IMR-90 (cell line): ENCODE data around the gene MYH7B. TPM values are rescaled to one million over a fixed set of nuclear protein-coding genes. Genes with fewer than 3 reads are reported as not detected.

Source experiments
- ATAC-seq: fragments of 200-7000 bp; cut with Tn5 transposase; 2 replicates; pipeline ENCODE4 v1.9.1; 2020; ENCODE audit warnings: low read depth, mild to moderate bottlenecking, moderate library complexity
- BruUV-seq: library from RNA; stranded (reverse); fragments of 400-500 nt; replicated peaks from 2 replicates; lab custom pipeline; 2021; lab: Mats Ljungman, UMichigan
- CTCF ChIA-PET: fragments of 300-600 bp; formaldehyde crosslinking; extraction: SDS; loops from one replicate; lab custom pipeline; 2021; ENCODE audit warnings: antibody characterized with exemption; lab: Yijun Ruan, JAX
- POLR2A ChIA-PET: fragments of 300-600 bp; sonication (Branson Sonifier 250); formaldehyde crosslinking; loops from one replicate; lab custom pipeline; 2022; ENCODE audit warnings: antibody characterized with exemption; ENCODE audit not compliant: unreplicated experiment; lab: Charles Lee
- DNase-seq: peaks from one replicate; pipeline ENCODE4 v3.0.0; 2013
- H2AFZ ChIP-seq: replicated peaks from 2 replicates; pipeline ENCODE3; 2013; ENCODE audit warnings: low read length, mild to moderate bottlenecking; ENCODE audit not compliant: poor library complexity
- H2AK5ac ChIP-seq: 2 replicates; pipeline ENCODE4 v1.6.1; 2013; ENCODE audit warnings: low read depth, low read length, inconsistent platforms
- H2AK9ac ChIP-seq: replicated peaks from 2 replicates; pipeline ENCODE3; 2013; ENCODE audit warnings: mild to moderate bottlenecking, low read depth, low read length, moderate library complexity; ENCODE audit not compliant: poor library complexity
- H2BK120ac ChIP-seq: 2 replicates; pipeline ENCODE4 v1.6.1; 2013; ENCODE audit warnings: low read depth, low read length, inconsistent platforms
- H2BK15ac ChIP-seq: 3 replicates; pipeline ENCODE4 v1.6.1; 2013; ENCODE audit warnings: low read depth, low read length, inconsistent platforms
- H2BK20ac ChIP-seq: 2 replicates; pipeline ENCODE4 v1.6.1; 2013; ENCODE audit warnings: low read depth, mild to moderate bottlenecking, inconsistent platforms, low read length, moderate library complexity
- H2BK5ac ChIP-seq: 2 replicates; pipeline ENCODE4 v1.6.1; 2013; ENCODE audit warnings: mild to moderate bottlenecking, low read depth, low read length, inconsistent platforms; ENCODE audit not compliant: poor library complexity, severe bottlenecking
- H3K14ac ChIP-seq: replicated peaks from 2 replicates; pipeline ENCODE4 v1.6.1; 2013; ENCODE audit warnings: low read depth, low read length, inconsistent platforms
- H3K18ac ChIP-seq: 2 replicates; pipeline ENCODE4 v1.6.1; 2013; ENCODE audit warnings: low read depth, low read length, control low read depth
- H3K23ac ChIP-seq: 2 replicates; pipeline ENCODE4 v1.6.1; 2013; ENCODE audit warnings: low read depth, low read length, inconsistent platforms
- H3K27ac ChIP-seq: 2 replicates; pipeline ENCODE4 v1.5.1; 2013; ENCODE audit warnings: mild to moderate bottlenecking, control low read depth, low read length; ENCODE audit not compliant: insufficient read depth
- H3K27me3 ChIP-seq: 2 replicates; pipeline ENCODE4 v1.6.1; 2013; ENCODE audit warnings: low read length; ENCODE audit not compliant: control insufficient read depth, insufficient read depth
- H3K36me3 ChIP-seq: 2 replicates; pipeline ENCODE4 v1.6.1; 2013; ENCODE audit warnings: low read length, mixed read lengths; ENCODE audit not compliant: control insufficient read depth, insufficient read depth
- H3K4ac ChIP-seq: 2 replicates; pipeline ENCODE4 v1.6.1; 2013; ENCODE audit warnings: low read depth, low read length, inconsistent platforms
- H3K4me1 ChIP-seq: 2 replicates; pipeline ENCODE4 v1.6.1; 2013; ENCODE audit warnings: low read length, mixed read lengths; ENCODE audit not compliant: control insufficient read depth, insufficient read depth
- H3K4me2 ChIP-seq: 2 replicates; pipeline ENCODE4 v1.6.1; 2013; ENCODE audit warnings: low read depth, mild to moderate bottlenecking, control low read depth, low read length, moderate library complexity
- H3K4me3 ChIP-seq: 2 replicates; pipeline ENCODE4 v1.5.1; 2013; ENCODE audit warnings: low read depth, mild to moderate bottlenecking, control low read depth, low read length, moderate library complexity; ENCODE audit not compliant: insufficient read depth
- H3K56ac ChIP-seq: 2 replicates; pipeline ENCODE4 v1.6.1; 2013; ENCODE audit warnings: low read length, inconsistent platforms; ENCODE audit not compliant: insufficient read depth; ENCODE audit errors: extremely low read depth
- H3K79me1 ChIP-seq, 2 experiments: 2 replicates each; pipeline ENCODE4 v1.6.1; 2013; ENCODE audit warnings: low read length in 2 of 2, inconsistent platforms in 1 of 2, low read depth in 1 of 2
- H3K9ac ChIP-seq: 2 replicates; pipeline ENCODE4 v1.6.1; 2013; ENCODE audit warnings: low read depth, low read length, control low read depth
- H3K9me1 ChIP-seq: 2 replicates; pipeline ENCODE4 v1.6.1; 2013; ENCODE audit warnings: low read length, inconsistent platforms; ENCODE audit not compliant: insufficient read depth
- H3K9me3 ChIP-seq: 2 replicates; pipeline ENCODE4 v1.6.1; 2013; ENCODE audit warnings: low read length; ENCODE audit not compliant: control insufficient read depth, insufficient read depth
- H4K20me1 ChIP-seq: 2 replicates; pipeline ENCODE4 v1.6.1; 2013; ENCODE audit warnings: low read length, inconsistent platforms; ENCODE audit not compliant: insufficient read depth
- H4K5ac ChIP-seq: 2 replicates; pipeline ENCODE4 v1.6.1; 2013; ENCODE audit warnings: mild to moderate bottlenecking, low read depth, low read length, control low read depth
- H4K8ac ChIP-seq, 2 experiments: 2 replicates each; pipeline ENCODE4 v1.6.1; 2013; ENCODE audit warnings: low read depth in 2 of 2, low read length in 2 of 2, control low read depth in 1 of 2, inconsistent platforms in 1 of 2
- H4K91ac ChIP-seq: 2 replicates; pipeline ENCODE4 v1.6.1; 2013; ENCODE audit warnings: low read depth, low read length, inconsistent platforms; ENCODE audit not compliant: insufficient read depth
- BHLHE40 ChIP-seq: fragments of 150-350 bp; IDR thresholded peaks from 2 replicates; pipeline ENCODE4 v1.6.1; 2016; ENCODE audit warnings: mild to moderate bottlenecking, low read depth, low read length
- CEBPB ChIP-seq: IDR thresholded peaks from 2 replicates; pipeline ENCODE4 v1.6.1; 2012; ENCODE audit warnings: low read depth, low read length, improper control_type of control experiment
- CHD1 ChIP-seq: IDR thresholded peaks from 2 replicates; pipeline ENCODE4 v1.6.1; 2012; ENCODE audit warnings: low read depth, low read length, improper control_type of control experiment
- FOS ChIP-seq: fragments of 150-350 bp; IDR thresholded peaks from 2 replicates; pipeline ENCODE4 v1.6.1; 2016; ENCODE audit warnings: low read depth, low read length
- MAFK ChIP-seq: IDR thresholded peaks from 2 replicates; pipeline ENCODE4 v1.6.1; 2012; ENCODE audit warnings: low read depth, low read length, improper control_type of control experiment
- MAZ ChIP-seq: IDR thresholded peaks from 2 replicates; pipeline ENCODE4 v1.6.1; 2012; ENCODE audit warnings: low read depth, mild to moderate bottlenecking, low read length, improper control_type of control experiment, moderate library complexity, borderline replicate concordance
- MXI1 ChIP-seq: IDR thresholded peaks from 2 replicates; pipeline ENCODE4 v1.6.1; 2012; ENCODE audit warnings: low read depth, mild to moderate bottlenecking, low read length, moderate library complexity, borderline replicate concordance
- NFE2L2 ChIP-seq: fragments of 150-350 bp; IDR thresholded peaks from 2 replicates; pipeline ENCODE4 v1.6.1; 2016; ENCODE audit warnings: low read depth, mild to moderate bottlenecking, low read length
- POLR2A ChIP-seq: IDR thresholded peaks from 2 replicates; pipeline ENCODE4 v1.6.1; 2012; ENCODE audit warnings: mild to moderate bottlenecking, low read depth, low read length
- RAD21 ChIP-seq: IDR thresholded peaks from 2 replicates; pipeline ENCODE4 v1.6.1; 2012; ENCODE audit warnings: low read length, improper control_type of control experiment
- RCOR1 ChIP-seq: IDR thresholded peaks from 2 replicates; pipeline ENCODE4 v1.6.1; 2012; ENCODE audit warnings: mild to moderate bottlenecking, low read length, improper control_type of control experiment; ENCODE audit not compliant: insufficient replicate concordance
- RFX5 ChIP-seq: IDR thresholded peaks from 2 replicates; pipeline ENCODE4 v1.8.0; 2012; ENCODE audit warnings: low read depth, mild to moderate bottlenecking, low read length, moderate library complexity
- SMC3 ChIP-seq: fragments of 150-350 bp; IDR thresholded peaks from 2 replicates; pipeline ENCODE4 v1.6.1; 2016; ENCODE audit warnings: low read depth, mild to moderate bottlenecking, antibody characterized with exemption, low read length, moderate library complexity
- WGBS, 2 experiments: methylation state at CpG; one replicate each; pipeline versions ENCODE4 v1.1.5 to v1.1.7; 2013; ENCODE audit warnings: missing lambda C conversion rate in 2 of 2; ENCODE audit not compliant: insufficient read length in 1 of 2; ENCODE audit errors: extremely low coverage in 2 of 2; 5-methylcytosine and 5-hydroxymethylcytosine counted together
- dilution Hi-C: fragments of 300-500 bp; cut with HindIII; formaldehyde crosslinking; loops from one replicate; pipeline ENCODE4 v1.14.3; 2018; ENCODE audit warnings: low sequenced_read_pairs; ENCODE audit not compliant: unreplicated experiment
- in situ Hi-C: fragments of 300-500 bp; cut with MboI; formaldehyde crosslinking; loops from 3 replicates; pipeline ENCODE4 v1.14.3; 2019; ENCODE audit warnings: low sequenced_read_pairs, inconsistent platforms, mixed read lengths
- intact Hi-C: fragments of 100-400 bp; cut with micrococcal nuclease; formaldehyde crosslinking; loops from 2 replicates; pipeline ENCODE4 v1.10.0; 2022
- polyA plus RNA-seq, 3 experiments: library from polyadenylated mRNA; depleted of rRNA; stranded (reverse); fragments of >200 nt; gene quantifications; 2 replicates each; pipeline ENCODE4 v1.2.3, GENCODE V29; 2012; ENCODE audit warnings: low replicate concordance in 1 of 3
- total RNA-seq: library from RNA; depleted of rRNA; stranded (reverse); fragments of >200 nt; gene quantifications from 2 replicates; pipeline ENCODE4 v1.2.3, GENCODE V29; 2012
- TF ChIP-seq, protein P1 (sequence below): fragments of 150-350 bp; IDR thresholded peaks from 2 replicates; pipeline ENCODE4 v1.6.1; 2016; ENCODE audit warnings: low read depth, mild to moderate bottlenecking, low read length, moderate library complexity, borderline replicate concordance
- TF ChIP-seq, protein P2 (sequence below): conservative IDR thresholded peaks from 2 replicates; pipeline ENCODE4 v1.5.1; 2012; ENCODE audit warnings: mild to moderate bottlenecking, low read depth, low read length, improper control_type of control experiment
- TF ChIP-seq, protein P3 (sequence below): fragments of 150-350 bp; IDR thresholded peaks from 2 replicates; pipeline ENCODE4 v1.6.1; 2017; ENCODE audit warnings: mild to moderate bottlenecking, antibody characterized with exemption, low read length, low read depth

MYH7B gene
- total and polyA plus RNA-seq, 2 of the 4 experiments (the other 2 are of a cell fraction) = 0.09 TPM; not detected in 1

DNA sequence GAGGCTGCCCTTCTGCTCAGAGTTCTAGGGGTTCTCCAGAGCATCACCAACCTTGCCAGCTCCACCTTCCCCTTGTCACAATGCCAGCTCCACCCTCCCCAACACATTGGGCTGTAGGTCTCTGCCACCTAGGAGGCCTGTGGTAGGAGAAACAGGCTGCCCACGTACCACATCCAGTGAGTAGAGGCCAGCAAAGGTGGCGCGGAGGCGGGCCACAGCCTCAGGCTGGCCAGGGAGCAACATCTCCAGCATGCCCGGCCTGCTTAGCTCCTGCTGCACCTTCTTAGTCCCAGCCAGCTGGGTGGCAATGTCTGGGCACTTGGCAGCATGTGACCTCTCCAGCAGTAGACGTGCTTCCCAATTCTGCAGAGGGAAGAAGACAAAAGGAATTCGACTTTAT, 23.9 kb upstream of the MYH7B start:
- in situ Hi-C loops (no loop called here), dilution Hi-C loops (no loop called here), intact Hi-C loops (no loop called here)
- no peak overlapping the region for H3K14ac ChIP-seq
- H3K4me3 ChIP-seq = no peak overlapping the region
- no peak overlapping the region for H4K8ac ChIP-seq
- H3K4me2 ChIP-seq = no peak overlapping the region
- H2AK5ac ChIP-seq = no peak overlapping the region
- H3K9ac ChIP-seq = no peak overlapping the region
- H2AK9ac ChIP-seq = no peak overlapping the region
- TF ChIP-seq, protein P1, sequence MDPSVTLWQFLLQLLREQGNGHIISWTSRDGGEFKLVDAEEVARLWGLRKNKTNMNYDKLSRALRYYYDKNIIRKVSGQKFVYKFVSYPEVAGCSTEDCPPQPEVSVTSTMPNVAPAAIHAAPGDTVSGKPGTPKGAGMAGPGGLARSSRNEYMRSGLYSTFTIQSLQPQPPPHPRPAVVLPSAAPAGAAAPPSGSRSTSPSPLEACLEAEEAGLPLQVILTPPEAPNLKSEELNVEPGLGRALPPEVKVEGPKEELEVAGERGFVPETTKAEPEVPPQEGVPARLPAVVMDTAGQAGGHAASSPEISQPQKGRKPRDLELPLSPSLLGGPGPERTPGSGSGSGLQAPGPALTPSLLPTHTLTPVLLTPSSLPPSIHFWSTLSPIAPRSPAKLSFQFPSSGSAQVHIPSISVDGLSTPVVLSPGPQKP = no peak
- TF ChIP-seq RCOR1 (no peak), RFX5 (no peak), RAD21 (no peak), CEBPB (no peak), MAZ (no peak), NFE2L2 (no peak), POLR2A (no peak), SMC3 (no peak), MAFK (no peak), MXI1 (no peak), CHD1 (no peak), FOS (no peak), BHLHE40 (no peak)
- TF ChIP-seq, protein P2, sequence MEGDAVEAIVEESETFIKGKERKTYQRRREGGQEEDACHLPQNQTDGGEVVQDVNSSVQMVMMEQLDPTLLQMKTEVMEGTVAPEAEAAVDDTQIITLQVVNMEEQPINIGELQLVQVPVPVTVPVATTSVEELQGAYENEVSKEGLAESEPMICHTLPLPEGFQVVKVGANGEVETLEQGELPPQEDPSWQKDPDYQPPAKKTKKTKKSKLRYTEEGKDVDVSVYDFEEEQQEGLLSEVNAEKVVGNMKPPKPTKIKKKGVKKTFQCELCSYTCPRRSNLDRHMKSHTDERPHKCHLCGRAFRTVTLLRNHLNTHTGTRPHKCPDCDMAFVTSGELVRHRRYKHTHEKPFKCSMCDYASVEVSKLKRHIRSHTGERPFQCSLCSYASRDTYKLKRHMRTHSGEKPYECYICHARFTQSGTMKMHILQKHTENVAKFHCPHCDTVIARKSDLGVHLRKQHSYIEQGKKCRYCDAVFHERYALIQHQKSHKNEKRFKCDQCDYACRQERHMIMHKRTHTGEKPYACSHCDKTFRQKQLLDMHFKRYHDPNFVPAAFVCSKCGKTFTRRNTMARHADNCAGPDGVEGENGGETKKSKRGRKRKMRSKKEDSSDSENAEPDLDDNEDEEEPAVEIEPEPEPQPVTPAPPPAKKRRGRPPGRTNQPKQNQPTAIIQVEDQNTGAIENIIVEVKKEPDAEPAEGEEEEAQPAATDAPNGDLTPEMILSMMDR = no peak
- TF ChIP-seq, protein P3, sequence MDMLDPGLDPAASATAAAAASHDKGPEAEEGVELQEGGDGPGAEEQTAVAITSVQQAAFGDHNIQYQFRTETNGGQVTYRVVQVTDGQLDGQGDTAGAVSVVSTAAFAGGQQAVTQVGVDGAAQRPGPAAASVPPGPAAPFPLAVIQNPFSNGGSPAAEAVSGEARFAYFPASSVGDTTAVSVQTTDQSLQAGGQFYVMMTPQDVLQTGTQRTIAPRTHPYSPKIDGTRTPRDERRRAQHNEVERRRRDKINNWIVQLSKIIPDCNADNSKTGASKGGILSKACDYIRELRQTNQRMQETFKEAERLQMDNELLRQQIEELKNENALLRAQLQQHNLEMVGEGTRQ = no peak
- no TSS peak for BruUV-seq
- no peak overlapping the region for H2BK20ac ChIP-seq
- CTCF ChIA-PET = no interaction called here
- H3K9me1 ChIP-seq = peaks cover 16% of the 10 kb centered on the region
- H3K36me3 ChIP-seq = peaks cover 52% of the 10 kb centered on the region
- H2BK120ac ChIP-seq = no peak overlapping the region
- POLR2A ChIA-PET = no interaction called here
- H3K9me3 ChIP-seq = no peaks in the 10 kb centered on the region
- no peak overlapping the region for H2BK5ac ChIP-seq
- no peak overlapping the region for H3K56ac ChIP-seq
- no peak overlapping the region for H4K5ac ChIP-seq
- H3K27me3 ChIP-seq = no peaks in the 10 kb centered on the region
- no peaks in the 10 kb centered on the region; the same call in 1 of the 2 replicates for H4K20me1 ChIP-seq
- H4K91ac ChIP-seq = no peak overlapping the region
- no peak overlapping the region for H3K18ac ChIP-seq
- no peak overlapping the region for H2AFZ ChIP-seq
- DNase-seq (no peak), ATAC-seq (no peak)
- no peaks in the 10 kb centered on the region; a peak in 1 of 4 replicates for H3K79me1 ChIP-seq
- H2BK15ac ChIP-seq = no peak overlapping the region
- no peak overlapping the region for H3K4ac ChIP-seq
- H3K4me1 ChIP-seq = no peaks in the 10 kb centered on the region; the same call in 1 of the 2 replicates
- H3K23ac ChIP-seq = no peak overlapping the region
- no peak overlapping the region for H3K27ac ChIP-seq
- WGBS, 2 experiments = 100% methylated on average over 5 of the region's 7 CpGs; no CpG with 5 or more reads in 1 of the 2 experiments
